ENCODE results near the gene BEND7.

BEND7 gene

GRCh38 chr10:13520194-13520593 is 8.6 kb downstream of the BEND7 start:
- no peak for DNase-seq

- no peak for DNase-seq
Observed at GRCh38 chr10:13518076-13518692, 10.6 kb downstream of the BEND7 start.

DNA sequence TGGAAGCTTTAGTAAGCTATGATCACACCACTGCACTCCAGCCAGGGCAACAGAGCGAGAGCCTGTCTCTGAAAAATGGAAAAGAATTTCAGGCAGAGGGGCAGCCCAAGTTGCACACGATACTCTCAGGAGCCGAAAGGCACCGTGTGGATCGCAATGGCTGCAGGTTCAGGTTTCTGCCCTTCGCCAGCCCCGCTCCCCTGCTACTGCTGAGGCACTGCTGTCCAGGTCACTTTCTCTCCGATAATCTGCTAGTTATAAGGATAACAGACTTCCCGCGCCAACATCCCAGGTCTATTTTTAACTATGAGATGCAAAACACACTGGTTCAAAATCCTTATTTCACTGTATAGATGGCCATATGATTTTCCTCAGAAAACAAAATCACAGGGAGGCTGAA is 11.1 kb downstream of the BEND7 start:
- DNase-seq = no peak

DNA sequence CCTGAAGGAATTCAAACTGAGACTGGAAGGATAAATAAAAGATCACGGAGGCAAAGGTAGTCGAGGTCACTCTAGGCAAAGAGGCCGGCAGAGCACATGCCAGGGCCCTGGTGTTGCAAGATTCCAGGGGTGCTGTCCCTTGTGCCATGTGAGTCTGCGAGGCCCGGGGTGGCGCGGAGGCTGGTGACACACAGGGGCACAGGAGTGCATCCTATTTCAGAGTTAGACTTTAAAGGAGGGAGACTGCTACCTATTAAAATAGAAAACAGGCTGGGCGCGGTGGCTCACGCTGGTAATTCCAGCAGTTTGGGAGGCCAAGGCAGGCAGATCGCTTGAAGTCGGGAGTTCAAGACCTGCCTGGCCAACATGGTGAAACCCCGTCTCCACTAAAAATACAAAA is 12.6 kb downstream of the BEND7 start:
- no peak for DNase-seq

DNA sequence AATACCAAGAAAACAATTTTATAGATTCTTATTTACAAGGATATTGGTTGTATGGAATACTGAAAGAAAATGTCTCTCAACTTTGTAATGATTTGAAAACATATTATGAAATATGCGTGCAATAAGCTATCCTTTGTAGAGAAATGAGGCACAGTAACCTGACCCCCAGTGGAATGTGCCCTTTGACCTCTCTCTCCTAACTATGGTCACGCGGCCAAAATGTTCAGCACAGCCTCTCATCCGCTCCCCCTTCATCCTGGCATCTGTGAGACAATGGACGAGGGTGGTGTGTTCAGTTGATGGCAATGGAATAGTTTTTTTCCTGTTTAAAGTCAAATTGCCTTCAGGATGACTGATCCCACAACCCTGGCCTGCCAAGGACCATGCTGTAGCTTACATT is 13.3 kb downstream of the BEND7 start:
- DNase-seq = no peak

DNA sequence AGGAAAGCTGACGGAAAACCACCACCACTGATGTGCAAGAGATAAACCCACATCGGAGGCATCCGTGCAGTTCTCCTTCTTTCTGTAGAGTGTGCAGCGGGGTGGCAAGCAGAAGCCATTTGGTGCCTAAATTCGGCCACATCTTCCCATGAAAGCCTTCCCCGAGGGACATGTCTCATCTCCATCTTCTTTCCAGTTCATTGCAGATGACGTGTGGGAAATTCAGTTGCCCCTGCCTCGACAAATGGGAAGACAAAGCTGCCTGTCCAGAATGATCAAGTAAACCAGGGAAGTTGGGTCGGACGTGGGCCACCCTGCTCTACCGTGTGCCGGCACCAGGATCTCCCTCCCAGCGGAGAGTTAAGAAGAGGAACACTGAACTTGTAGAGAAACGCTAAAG is 14.5 kb downstream of the BEND7 start:
- DNase-seq = no peak

GRCh38 chr10:13512564-13512963 is 16.2 kb downstream of the BEND7 start:
- no peak for DNase-seq

DNA sequence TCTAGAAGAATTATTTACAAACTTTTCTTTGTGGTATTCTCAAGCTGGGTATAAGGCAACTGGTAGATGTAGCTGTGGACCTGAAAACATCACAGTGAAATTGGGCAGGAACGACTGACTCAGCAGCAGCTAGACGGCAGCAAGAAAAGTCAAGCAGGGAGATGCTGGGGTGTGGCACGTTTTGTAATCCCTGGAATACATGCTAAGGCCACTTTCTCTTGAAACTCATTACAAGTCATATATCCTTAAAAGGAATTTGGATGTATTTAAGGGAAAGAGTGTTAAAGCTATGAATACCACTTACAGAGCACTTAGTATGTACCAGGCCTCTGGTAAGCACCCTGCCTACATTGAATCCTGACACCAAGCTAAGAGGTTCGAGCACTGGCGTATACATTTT is 17.4 kb downstream of the BEND7 start:
- DNase-seq = no peak

DNA sequence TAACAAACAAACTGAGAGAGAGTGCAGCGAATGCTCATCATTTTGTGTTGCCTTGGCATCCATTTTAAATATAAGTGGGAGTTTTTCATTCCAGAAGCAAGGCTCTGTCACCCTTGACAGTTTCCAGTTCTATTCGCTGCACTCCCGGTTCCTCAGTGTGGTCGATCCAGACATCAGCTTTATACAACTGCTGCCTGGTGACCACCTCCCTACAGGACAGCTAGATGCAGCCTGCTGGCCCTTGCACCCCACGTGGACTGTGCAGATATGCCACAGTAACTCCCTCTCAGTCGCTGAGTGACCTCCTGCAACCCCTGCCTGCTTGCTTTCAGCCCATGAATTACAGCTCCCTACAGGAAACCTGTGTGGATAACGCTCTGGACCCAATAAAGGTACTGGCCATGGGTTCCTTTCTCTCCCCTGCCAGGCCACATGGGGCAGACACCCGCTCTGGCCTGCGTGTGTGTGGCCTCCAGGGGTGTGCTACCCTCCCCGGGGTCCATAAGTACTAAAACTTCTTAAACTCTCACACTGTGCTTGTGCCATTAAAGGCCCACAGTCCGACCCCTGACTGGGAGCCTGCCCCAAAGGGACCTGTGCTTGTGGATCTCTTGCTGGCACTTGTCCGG is 23.6 kb downstream of the BEND7 start:
- no peak for DNase-seq

DNA sequence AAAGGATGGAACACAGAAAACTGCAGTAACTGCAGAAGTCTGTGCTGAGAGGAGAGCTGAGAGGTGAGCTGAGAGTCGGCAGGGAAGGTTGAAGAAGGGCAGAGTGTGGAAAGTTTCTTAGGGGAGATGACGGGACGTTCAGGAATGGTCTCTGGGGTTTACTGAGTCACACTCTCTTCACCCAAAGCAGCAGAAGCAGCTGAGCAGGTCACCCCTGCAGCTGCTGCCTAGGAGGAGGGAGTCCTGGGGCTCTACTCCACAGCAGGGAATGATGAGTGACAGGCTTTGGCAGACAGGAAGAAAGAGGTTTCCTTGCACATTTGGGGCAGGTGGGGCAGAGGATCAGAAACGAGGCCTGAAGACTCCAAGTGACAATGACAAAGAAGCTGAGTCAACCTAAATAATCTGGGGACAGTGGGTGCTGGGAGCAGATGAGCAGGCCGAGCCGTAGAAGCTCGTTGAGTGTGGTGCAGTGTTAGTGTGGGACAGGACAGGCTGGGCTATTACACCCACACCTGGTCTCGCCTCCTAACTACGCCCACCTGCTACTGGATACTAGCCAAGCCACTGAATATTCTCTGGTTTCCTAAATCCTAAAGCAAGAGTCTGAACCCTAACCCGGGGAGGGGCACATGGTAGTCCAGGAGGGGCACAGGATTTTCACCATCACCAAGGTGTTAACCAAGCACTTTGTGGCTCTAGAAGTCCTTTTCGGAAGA is 24.9 kb downstream of the BEND7 start:
- DNase-seq = no peak

GRCh38 chr10:13502380-13502779 is 26.4 kb downstream of the BEND7 start:
- DNase-seq = no peak

- no peak for DNase-seq
Observed at GRCh38 chr10:13500201-13500600, 28.6 kb downstream of the BEND7 start.

GRCh38 chr10:13499150-13499549 is 29.7 kb downstream of the BEND7 start:
- no peak for DNase-seq

GRCh38 chr10:13496931-13497330 is 31.9 kb downstream of the BEND7 start:
- DNase-seq = no peak

GRCh38 chr10:13496164-13496563 is 32.6 kb downstream of the BEND7 start:
- no peak for DNase-seq

DNA sequence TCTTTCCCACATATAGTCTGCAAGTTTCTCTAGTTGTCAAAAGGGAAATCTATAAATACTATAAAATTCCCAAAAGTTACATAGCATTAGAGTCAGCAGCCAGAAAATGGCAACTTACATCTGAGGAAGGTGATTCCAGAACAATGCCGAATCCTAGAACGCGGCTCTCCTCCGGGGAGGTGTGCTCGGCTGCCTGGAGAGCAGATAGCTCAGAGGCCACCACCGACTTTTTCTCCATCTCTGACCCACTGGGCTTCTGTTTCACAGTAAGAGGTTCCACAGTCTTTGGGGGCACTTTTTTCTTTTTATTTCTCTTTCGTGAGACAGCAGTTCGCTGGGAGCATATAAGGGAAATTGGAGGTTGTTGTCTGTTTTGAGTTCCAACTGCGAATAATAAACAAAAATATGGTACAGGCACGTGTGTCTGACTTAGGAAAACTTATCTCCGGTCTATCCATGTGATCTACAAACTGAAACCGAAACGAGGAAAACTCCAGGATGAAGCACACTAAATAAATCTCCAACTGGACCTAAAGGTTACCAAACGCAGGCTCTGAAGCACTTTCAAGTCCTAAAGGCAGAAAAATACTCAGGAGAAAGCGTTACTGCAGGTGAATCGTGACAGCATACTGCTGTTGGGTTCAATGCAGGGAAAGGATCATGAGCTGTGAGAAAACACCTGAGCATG is 36.2 kb downstream of the BEND7 start:
- DNase-seq = no peak

DNA sequence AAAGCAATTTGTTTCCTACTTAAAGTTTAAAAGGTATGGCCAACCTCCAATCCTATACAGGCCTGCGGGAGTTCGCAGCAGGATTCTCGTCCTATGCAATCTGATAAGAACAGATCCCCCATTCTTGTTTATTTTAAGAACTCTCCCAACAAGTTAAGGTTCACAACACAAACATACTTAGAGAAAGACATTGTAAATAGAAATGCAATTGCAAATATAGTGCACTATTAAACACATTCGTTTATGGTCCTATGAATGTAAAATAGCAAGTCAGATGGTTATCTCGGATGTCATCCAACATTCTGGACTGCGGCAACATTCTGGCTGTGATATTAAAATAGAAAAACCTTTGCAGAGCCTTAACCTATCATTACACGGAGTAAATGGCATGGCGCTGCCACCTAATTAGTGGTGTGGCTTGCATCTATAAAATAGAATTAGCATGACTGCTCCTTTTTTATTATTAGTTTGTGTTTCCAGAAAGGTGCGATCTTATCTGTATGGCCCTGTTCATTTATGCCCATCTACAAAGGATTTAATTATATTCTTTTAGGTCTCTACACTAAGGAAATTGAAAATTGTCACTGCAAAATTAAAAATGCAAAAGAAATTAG is 37.0 kb downstream of the BEND7 start:
- no peak for DNase-seq

GRCh38 chr10:13490503-13490902 is 38.3 kb downstream of the BEND7 start:
- DNase-seq = no peak

DNA sequence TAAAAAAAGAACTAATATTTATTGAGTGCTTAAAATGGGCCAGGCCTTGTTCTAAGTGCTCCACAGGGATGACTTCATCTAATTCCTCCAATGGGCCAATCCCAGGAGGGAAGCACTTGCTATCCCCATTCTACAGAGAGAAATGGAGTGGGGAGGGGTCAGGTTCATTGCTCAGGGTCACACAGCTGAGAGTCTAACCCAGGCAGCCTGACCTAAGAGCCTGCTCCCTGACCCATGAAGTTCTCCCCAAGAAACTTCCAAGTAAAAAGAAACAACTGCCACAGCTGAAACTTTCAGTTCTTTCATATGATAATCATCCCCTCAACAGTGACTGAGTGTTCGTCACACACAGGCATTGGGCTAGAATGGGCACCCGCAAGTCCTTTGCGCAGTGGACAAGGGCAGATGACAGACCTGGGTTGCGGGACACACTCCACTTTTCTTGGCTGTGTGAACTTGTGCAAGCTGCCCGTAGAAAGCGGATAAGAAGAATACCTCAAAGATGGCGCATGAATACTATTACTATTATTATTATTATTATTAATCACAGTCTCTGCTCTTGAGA is 39.7 kb downstream of the BEND7 start:
- no peak for DNase-seq

GRCh38 chr10:13485623-13486022 is 43.2 kb downstream of the BEND7 start:
- DNase-seq = no peak

DNA sequence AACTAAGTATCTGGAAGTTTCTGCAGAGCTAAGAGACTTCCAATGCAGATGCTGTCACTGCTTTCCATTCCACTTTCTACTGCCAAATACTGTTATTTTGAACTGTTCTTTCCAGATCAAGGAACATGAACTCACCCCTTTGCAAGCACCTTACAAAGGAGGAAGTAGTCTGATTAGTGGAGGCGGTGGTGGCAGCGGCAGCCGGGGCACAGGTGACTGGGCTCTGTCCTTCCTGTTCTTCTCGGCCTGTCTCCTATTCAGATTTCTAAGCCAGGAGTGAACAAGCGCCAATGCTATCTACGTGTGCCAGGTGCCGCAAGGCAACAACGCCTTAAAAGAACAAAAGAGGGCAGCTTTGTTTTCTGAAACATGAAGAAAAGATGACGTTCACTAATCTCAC is 44.9 kb downstream of the BEND7 start:
- DNase-seq = peak in 1 of 2 donors; percentile 3

GRCh38 chr10:13483073-13483472 is 45.7 kb downstream of the BEND7 start:
- no peak for DNase-seq

DNA sequence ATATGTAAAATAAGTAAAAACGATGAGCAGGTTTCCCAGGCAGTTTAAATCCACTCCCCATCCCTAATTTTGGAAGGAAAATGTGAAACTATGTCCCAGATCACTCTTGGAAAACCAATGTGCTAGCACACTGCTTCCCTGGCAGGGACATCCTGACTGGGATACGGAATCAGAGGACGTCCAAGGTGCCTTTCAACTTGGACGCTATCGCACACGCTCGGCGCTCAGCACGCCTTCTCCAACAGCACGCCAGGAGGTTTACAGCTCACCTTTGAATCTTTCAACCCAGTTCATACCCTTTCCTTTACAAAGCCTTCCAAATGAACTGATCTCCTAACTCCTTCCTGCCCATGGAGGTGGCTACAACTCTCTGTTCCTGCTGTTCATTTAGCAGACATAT is 47.1 kb downstream of the BEND7 start:
- DNase-seq = no peak
